Ovary (tissue), 9 donors: ENCODE measurements around the gene MARCO. TPM values are rescaled to one million over a fixed set of nuclear protein-coding genes. Genes with fewer than 3 reads are reported as not detected.

Experiments
- DNase-seq, 5 donors: peaks; one replicate each; pipeline ENCODE4 v3.0.0-alpha.2; 2019 to 2020
- H3K27ac ChIP-seq, 2 donors: fragments of 200-600 bp; one replicate each; pipeline versions ENCODE4 v1.5.1 to v1.8.0; 2019 to 2022
- H3K27me3 ChIP-seq: fragments of 200-600 bp; one replicate; pipeline ENCODE4 v1.8.0; 2022
- H3K36me3 ChIP-seq: fragments of 200-600 bp; sonication (generic); one replicate; pipeline ENCODE4 v1.5.1; 2019
- H3K4me1 ChIP-seq: one replicate; pipeline ENCODE4 v1.8.1; 2013; ENCODE audit warnings: mild to moderate bottlenecking, moderate library complexity; ENCODE audit not compliant: insufficient read depth
- H3K4me3 ChIP-seq: fragments of 200-600 bp; sonication (generic); one replicate; pipeline ENCODE4 v1.5.1; 2017
- H3K9me3 ChIP-seq, 2 donors: fragments of 200-600 bp in 1 of 2; sonication (generic) in 1 of 2; one replicate each; pipeline versions ENCODE4 v1.5.1 to v1.8.1; 2013 to 2019; ENCODE audit warnings: mild to moderate bottlenecking in 1 of 2, moderate library complexity in 1 of 2
- CTCF ChIP-seq, 3 donors: fragments of 450-650 bp in 2 of 3; fragments of 200-600 bp in 1 of 3; IDR thresholded peaks; one replicate each; pipeline versions ENCODE4 v1.5.1 to v1.8.0; 2016 to 2022; ENCODE audit warnings: antibody characterized with exemption in 3 of 3, mild to moderate bottlenecking in 1 of 3
- EP300 ChIP-seq: sonication (generic); formaldehyde crosslinking; IDR thresholded peaks from one replicate; pipeline ENCODE4 v1.6.1; 2017; ENCODE audit warnings: antibody characterized with exemption
- POLR2A ChIP-seq: fragments of 450-650 bp; IDR thresholded peaks from one replicate; pipeline ENCODE4 v1.6.1; 2017; ENCODE audit warnings: antibody characterized with exemption, mild to moderate bottlenecking, moderate library complexity
- WGBS, 3 donors: extraction: QIAGEN DNeasy Blood & Tissue Kit in 1 of 3; methylation state at CpG; one replicate each; pipeline versions ENCODE4 v1.1.5 to v1.1.7; 2013 to 2017; 5-methylcytosine and 5-hydroxymethylcytosine counted together
- intact Hi-C, 4 donors: fragments of 100-400 bp; cut with DNase I; formaldehyde crosslinking; loops; one replicate each; pipeline versions ENCODE4 v1.11.0 to v1.15.1; 2022 to 2023
- polyA plus RNA-seq, 2 donors: library from polyadenylated mRNA; stranded (reverse); fragments of 200-250 nt in 1 of 2; fragments of 350-450 nt in 1 of 2; fragmentation: Illumina TruSeq in 1 of 2; extraction: RNeasy Lipid Tissue Mini Kit (QIAGEN cat#74804) in 1 of 2; gene quantifications; one replicate each; pipeline ENCODE4 v1.2.3, GENCODE V29; 2013 to 2014
- total RNA-seq, 7 donors: library from RNA; depleted of rRNA in 2 of 7; stranded (reverse); fragments of >200 nt in 2 of 7; fragmentation: NEBNext Ultra II Directional in 3 of 7; extraction: Animal tissue kit (Norgen Biotek cat#: 25700) in 3 of 7; gene quantifications; one replicate each; pipeline versions ENCODE4 v1.1.0 to v1.2.4, GENCODE V29; 2016 to 2023
- donor health status: DM: no; HTN: no; CAD: no; lungs with moderate emphysema.
- donor health status: DM: no; HTN: no; CAD: no.
- donor health status: Bipolar disorder and iron deficiency.
- donor health status: DM: yes; HTN: yes; CAD: no.
- donor health status: DM: no; HTN: no; CAD: no.
- donor health status: DM: yes; HTN: yes; CAD: no.

MARCO gene
- total and polyA plus RNA-seq, 9 donors, result 1.1 to 19.9 (median 6.0) TPM

DNA sequence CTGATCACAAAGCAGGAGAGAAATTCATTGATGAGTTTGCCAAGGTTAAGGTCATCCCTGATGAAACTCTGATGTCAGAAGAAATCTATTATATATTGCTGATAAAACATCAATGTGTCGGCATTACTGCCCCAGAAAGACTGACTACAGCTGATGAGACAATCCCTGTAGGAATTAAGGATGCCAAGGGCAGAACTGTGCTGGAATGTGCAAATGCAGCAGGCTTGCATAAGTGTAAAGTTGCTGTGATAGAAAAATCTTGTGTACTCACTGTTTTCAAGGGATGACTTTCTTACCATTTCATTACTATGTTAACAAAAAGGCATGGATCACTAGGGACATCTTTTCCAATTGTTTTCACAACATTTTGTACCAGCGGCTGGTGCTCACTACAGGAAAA is 19.7 kb upstream of the MARCO start:
- no peak overlapping the region for H3K27ac ChIP-seq
- peaks cover 0 to 4% of the 10 kb centered on the region in 2 donors for H3K9me3 ChIP-seq
- no peak overlapping the region for H3K4me3 ChIP-seq
- TF ChIP-seq EP300 (no peak), POLR2A (no peak), CTCF (IDR thresholded peaks at IDR 0.05) (no peak)
- no peaks in the 10 kb centered on the region for H3K36me3 ChIP-seq
- intact Hi-C loops, result no loop called here
- no peak for DNase-seq
- H3K4me1 ChIP-seq, result no peaks in the 10 kb centered on the region
- H3K27me3 ChIP-seq, result no peaks in the 10 kb centered on the region
- 75 to 76% (median 76%) methylated on average over 2 of the region's 2 CpGs for WGBS, 3 donors

DNA sequence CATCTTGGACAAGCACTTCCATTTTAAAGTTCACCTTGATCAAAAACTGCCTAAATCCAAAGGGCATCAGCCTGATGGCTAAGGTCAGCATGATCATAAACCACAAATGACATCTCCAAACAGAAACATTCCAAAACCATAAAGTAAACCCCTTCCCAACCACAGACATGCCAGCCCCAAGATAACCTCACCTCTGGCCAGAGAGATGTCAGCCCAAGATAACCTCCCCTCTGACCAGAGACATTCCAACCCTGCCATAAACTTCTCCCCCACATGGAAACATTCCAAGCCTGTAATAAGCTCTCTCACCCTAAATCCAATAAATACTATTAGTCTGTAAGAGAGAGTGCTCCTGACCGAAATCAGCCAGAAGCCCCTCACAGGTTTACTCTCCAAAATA is 18.6 kb upstream of the MARCO start:
- Histone ChIP-seq H3K9me3 (no peaks in the 10 kb centered on the region), H3K27ac (no peak overlapping the region), H3K27me3 (no peaks in the 10 kb centered on the region), H3K4me3 (no peak overlapping the region), H3K36me3 (no peaks in the 10 kb centered on the region), H3K4me1 (no peaks in the 10 kb centered on the region)
- no peak for DNase-seq
- no peak for TF ChIP-seq CTCF (IDR thresholded peaks at IDR 0.05)
- no peak for TF ChIP-seq POLR2A
- no peak for TF ChIP-seq EP300
- intact Hi-C loops, result no loop called here
- WGBS, 3 donors, result 34 to 41% (median 36%) methylated on average over 1 of the region's 1 CpG

DNA sequence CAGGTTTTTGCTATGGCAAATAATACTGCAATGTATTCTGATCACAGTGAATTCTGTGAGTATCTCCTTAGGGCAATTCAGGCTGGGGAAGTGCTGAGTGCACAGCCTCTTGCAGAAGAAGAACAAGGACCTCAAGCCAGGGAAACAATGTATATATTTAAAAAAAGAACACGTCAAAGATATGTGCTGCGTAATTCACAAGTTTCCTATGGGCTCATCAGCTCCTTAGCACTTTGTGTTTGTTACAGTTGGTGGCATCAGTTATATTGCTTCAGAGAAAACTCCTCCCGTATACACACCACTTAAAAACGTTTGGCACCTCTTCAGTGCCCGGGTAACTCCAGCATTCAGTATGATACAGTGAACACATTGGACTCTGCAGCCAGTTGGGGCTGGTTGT is 16.5 kb upstream of the MARCO start:
- WGBS, 3 donors, result 70 to 78% (median 74%) methylated on average over 5 of the region's 5 CpGs

GRCh38 chr2:118925981-118926380 is 16.0 kb upstream of the MARCO start:
- TF ChIP-seq EP300 (no peak), CTCF (IDR thresholded peaks at IDR 0.05) (no peak), POLR2A (no peak)
- no peak overlapping the region for H3K27ac ChIP-seq
- no peak for DNase-seq
- no peak overlapping the region for H3K4me3 ChIP-seq
- no peaks in the 10 kb centered on the region for H3K27me3 ChIP-seq
- H3K4me1 ChIP-seq, result no peaks in the 10 kb centered on the region
- WGBS, 3 donors, result 67 to 81% (median 76%) methylated on average over 1 of the region's 1 CpG
- H3K36me3 ChIP-seq, result no peaks in the 10 kb centered on the region
- H3K9me3 ChIP-seq, result no peaks in the 10 kb centered on the region
- intact Hi-C loops, result no loop called here

More for the DNA sequence above, 16.5 kb upstream of the MARCO start:
- H3K27me3 ChIP-seq, result no peaks in the 10 kb centered on the region
- H3K36me3 ChIP-seq, result no peaks in the 10 kb centered on the region
- no peaks in the 10 kb centered on the region for H3K9me3 ChIP-seq
- TF ChIP-seq CTCF (IDR thresholded peaks at IDR 0.05) (no peak), EP300 (no peak), POLR2A (no peak)
- H3K27ac ChIP-seq, result no peak overlapping the region
- intact Hi-C loops, result no loop called here
- DNase-seq, result no peak
- no peak overlapping the region for H3K4me3 ChIP-seq
- H3K4me1 ChIP-seq, result no peaks in the 10 kb centered on the region

DNA sequence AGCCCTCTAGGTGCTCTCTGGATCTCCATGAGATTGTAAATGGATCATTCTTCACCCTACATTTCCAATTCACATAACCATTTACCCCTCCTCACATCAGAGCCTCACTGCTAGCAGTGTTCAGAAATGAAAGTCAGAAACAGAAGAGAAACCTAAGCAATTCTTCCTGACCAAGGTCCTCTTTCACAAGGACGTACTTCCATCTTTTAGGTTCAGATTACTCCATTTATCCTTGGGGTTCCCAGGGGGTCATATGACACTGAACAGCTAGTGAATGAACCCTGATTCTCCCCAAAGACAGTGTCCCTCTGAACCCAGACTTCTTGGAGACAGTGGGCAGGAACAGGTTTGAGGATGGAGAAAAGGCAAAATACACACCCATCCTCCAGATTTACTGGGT is 12.9 kb upstream of the MARCO start:
- no peaks in the 10 kb centered on the region for H3K36me3 ChIP-seq
- WGBS, 3 donors, result 71 to 88% (median 80%) methylated on average over 1 of the region's 1 CpG
- intact Hi-C loops, result no loop called here
- no peak overlapping the region for H3K27ac ChIP-seq
- H3K4me1 ChIP-seq, result no peaks in the 10 kb centered on the region
- no peak overlapping the region for H3K4me3 ChIP-seq
- H3K9me3 ChIP-seq, result no peaks in the 10 kb centered on the region
- no peaks in the 10 kb centered on the region for H3K27me3 ChIP-seq
- no peak for TF ChIP-seq EP300
- DNase-seq, result no peak
